GM21717 (cell line): ENCODE data around the gene EDEM3.
A peak's percentile ranks its signal among the peaks of the same experiment; 100 is the strongest.

Experiments
- ATAC-seq: cut with Tn5 transposase; IDR thresholded peaks from one replicate; pipeline ENCODE4 v1.9.1; 2021; ENCODE audit warnings: mild to moderate bottlenecking, moderate library complexity; ENCODE audit not compliant: unreplicated experiment

Gene EDEM3

DNA sequence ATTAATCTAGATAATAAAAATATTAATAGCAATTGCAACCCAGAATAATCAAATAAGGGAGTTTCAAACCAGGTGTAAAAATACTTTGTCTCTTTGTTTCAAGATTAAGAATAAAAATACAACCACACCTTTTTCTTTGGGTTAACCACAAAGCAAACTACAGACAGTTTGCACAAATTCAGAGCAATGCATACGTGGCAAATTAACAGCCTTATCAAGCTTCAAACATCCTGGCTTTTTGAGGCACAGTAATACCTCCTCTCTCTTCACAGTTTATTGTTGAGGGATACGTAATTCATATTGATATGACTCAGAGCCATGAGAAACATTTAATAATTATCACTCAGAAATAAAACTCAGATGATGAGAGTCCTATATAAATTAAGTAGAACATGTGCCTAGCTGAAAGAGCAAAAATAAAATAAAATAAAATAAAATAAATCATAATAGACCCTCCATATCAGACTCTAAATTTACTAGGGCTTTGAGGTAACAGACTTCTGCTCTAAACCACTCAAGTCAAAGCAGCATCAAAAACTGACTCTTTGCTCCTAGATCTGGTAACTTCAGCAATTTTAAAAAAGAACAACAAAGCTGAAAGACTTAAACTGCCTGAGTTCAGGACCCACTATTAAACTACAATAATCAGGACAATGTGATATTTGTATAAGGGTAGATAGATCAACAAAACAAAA lies 11.4 kb downstream of the EDEM3 start:
- ATAC-seq: peak; percentile 58

GRCh38 chr1:184740344-184740743 lies 14.3 kb downstream of the EDEM3 start:
- ATAC-seq: no peak

- no peak for ATAC-seq
Observed at GRCh38 chr1:184739796-184740195, 14.9 kb downstream of the EDEM3 start.

GRCh38 chr1:184739070-184739469 lies 15.6 kb downstream of the EDEM3 start:
- no peak for ATAC-seq

DNA sequence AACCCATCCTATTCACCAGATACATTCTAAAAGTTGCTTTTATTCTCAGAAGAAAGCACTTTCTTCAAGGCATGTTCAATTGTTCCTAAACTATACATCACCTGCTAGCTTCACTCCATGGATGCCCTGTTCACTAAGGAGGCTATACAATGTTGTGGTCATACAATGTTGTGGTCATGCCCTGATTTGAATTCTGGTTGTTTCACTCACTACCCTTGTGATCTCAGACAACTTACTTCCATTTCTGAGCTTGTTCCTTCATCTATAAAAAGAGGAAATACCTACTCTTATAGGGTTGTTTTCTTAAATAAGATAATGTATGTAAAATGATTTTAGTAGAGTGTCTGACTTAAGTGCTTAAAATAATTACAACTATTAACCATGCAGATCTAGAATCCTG lies 19.7 kb downstream of the EDEM3 start:
- ATAC-seq: no peak

DNA sequence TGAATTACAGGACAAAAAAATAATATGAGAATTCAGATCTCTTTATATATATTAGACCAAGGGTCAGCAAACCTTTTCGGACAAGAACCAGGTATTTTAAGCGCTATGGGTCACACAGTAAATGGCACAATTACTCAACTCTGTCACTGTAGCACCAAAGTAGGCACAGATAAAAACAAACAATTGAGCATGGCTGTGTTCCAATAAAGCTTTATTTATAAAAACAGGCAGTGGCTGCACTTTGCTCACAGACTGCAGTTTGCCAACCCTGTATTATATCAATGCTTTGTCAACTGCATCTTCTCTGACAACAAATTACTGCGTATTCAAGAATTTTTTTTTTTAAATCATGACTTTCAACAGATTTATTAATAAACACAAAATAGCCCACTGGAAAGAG lies 29.8 kb downstream of the EDEM3 start:
- ATAC-seq: no peak

- no peak for ATAC-seq
Observed at GRCh38 chr1:184716158-184716557, 38.5 kb downstream of the EDEM3 start.

DNA sequence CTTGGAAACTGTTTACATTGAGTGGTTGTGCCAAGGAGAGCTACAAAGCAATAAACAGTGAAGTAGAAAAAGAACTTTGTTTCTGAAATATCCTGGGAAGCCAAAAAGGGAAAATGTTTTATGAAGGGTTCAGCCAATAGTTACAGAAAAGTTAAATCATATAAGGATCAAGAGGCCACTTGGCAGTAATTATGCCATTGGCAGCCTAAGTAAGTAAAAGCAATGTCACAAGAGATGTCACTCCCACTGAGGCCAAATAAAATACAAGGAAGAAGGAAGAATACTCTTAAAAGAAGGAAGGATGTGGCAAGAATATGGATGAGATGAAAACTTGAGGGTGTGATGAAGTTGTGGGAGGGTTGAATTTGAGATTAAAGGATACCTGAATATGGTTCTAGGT lies 45.2 kb downstream of the EDEM3 start:
- ATAC-seq: no peak

- ATAC-seq: no peak
Observed at GRCh38 chr1:184708084-184708676, 46.5 kb downstream of the EDEM3 start.

GRCh38 chr1:184705271-184705670 lies 49.4 kb downstream of the EDEM3 start:
- ATAC-seq: no peak

DNA sequence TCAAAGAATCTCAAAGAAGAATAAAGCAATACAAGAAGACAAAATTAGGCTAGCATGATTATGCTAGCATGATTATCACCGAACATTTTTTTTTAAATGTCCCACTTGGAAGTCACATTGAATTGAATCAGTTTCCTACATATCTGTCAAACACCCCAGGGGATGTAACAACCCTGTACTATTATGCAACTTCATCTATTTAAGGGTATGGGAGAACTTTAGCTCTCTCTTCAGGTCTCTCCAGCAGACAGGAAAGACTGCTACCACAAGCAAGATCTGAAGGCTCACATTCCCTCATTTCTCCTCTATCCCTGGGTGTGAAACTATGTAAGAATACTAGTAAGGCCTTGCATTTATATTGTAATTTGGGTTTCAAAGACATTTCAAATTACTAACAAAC lies 52.8 kb downstream of the EDEM3 start:
- no peak for ATAC-seq

DNA sequence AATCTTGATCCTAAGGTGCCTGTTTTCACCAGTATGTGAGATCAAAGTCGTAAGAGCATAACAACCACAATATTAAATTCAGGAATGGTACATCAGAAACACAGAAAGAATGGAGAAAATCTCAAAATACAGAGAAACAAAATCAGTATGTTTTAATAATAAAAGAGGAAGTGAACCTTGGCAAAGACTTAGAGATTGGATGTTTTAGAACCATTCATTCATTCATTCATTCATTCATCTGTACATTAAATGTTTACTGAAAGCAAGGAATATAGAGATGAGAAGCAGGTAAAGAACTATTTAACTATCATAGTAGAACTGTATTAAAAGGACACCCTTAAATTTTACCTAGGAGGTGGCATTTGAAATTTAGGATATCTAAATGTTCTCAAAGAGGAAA lies 55.7 kb downstream of the EDEM3 start:
- no peak for ATAC-seq

DNA sequence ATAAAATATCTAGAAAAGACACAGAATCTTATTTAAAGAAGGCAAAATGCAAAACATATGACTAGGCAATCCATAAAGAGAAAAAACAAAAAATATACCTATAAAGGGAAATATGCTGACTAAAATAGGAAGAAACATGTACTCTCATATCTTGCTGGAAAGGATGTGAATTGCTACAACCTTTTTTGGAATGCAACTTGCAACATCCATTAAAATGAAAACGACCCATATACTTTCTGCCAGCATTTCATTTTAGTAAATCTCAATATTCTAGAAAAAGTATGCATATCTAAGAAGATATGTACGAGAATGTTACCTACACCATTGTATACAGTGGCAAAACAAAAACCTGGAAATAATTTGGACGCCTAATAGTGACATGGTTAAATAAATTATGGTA lies 56.6 kb downstream of the EDEM3 start:
- ATAC-seq: no peak

GRCh38 chr1:184696403-184696802 lies 58.3 kb downstream of the EDEM3 start:
- no peak for ATAC-seq

DNA sequence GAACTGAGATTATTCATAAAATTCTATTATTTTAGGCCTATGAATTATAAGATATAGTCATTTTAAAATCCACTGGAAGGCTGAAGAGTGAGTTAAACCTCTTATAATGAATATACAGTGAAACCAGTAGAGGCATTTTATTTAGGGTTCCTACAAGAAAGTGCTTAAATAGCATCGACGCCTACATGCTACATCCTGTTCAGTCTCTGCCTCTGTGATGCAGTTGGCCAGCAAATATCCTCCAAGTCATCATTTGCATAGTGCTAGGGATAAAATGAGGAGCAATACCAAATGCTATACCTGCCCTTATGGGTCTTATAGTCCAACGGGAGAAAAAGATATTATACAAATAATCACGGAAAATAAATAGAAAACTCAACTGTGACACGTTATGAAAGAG lies 59.6 kb downstream of the EDEM3 start:
- ATAC-seq: no peak

GRCh38 chr1:184693011-184693410 lies 61.6 kb downstream of the EDEM3 start:
- no peak for ATAC-seq

DNA sequence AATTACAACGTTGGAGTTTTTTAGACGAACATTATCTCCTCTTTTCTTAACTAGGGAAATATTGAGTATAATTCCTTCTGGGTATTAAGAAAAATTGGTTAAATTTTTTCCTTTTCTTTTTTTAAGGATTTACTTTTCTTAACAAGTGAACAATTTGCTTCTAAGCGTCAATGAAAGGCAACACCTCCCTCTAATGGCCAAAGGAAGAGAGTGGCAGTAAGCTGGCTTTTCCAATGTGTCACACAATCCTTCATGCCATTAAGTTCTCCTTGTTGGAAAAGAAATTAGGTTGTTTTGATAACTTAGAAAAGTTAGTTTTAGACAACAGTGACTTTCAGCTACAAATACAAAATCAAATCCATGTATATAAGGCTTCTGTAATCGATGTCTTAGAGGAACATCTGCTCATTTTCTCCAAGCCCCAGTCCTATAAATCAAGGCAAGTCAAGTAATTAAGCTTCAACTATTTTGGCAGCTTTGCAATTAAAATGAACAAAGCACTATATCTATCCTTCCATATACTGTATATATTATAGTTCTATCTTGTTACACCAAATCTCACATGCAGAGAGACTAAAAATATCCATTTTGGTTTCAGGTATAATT lies 62.8 kb downstream of the EDEM3 start:
- ATAC-seq: no peak

GRCh38 chr1:184686540-184686939 lies 68.1 kb downstream of the EDEM3 start:
- ATAC-seq: no peak

- peak; percentile 80 for ATAC-seq
Observed at GRCh38 chr1:184685116-184685515, 69.5 kb downstream of the EDEM3 start.

DNA sequence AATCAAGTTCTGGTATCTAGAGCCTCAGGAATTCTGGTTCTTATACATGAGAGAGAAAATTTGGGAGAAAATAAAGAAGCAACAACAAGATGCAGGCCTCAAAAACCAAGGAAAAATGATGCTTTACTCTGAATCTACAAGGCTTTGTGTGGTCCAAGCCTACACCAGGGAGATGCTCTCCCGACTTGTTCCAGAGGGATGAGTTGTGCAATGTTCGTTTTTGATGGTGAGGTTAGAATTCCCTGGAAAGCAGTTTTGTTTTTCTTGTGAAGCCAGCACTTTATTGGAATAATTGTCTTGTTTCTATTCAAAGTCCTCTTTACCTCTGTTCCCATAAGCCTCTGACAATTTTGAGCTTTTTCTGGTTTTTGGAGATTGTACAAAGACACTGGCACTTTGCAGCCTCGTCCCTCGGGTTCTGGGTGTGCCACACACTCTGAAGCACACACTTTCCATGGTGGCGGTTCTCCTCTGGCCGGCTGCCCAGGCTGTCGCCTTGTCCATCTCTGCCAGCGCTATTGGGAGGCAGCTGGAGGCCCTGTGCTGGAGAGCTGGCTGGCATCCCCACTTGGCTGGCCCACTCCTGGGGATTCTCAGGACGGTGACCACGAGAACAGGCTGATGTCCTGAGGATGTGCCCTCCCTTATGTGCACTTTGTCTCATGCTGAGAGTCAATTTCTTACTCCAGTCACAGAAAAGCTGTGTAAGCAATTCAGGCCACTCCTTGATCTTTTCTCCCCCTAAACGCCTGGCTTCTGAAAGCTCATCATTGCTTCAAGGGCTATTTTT lies 70.2 kb downstream of the EDEM3 start:
- no peak for ATAC-seq

- ATAC-seq: no peak
Observed at GRCh38 chr1:184682956-184683355, 71.7 kb downstream of the EDEM3 start.
